K562 (cell line): ENCODE data around the gene ULK3. TPM values are rescaled to one million over a fixed set of nuclear protein-coding genes. Genes with fewer than 3 reads are reported as not detected.

Source experiments
- ARID3B ChIP-seq: fragments of 250-450 bp; sonication (Bioruptor Pico); IDR thresholded peaks from 2 replicates; pipeline ENCODE4 v1.4.0; 2020; ENCODE audit warnings: borderline replicate concordance
- ATF1 ChIP-seq, 2 experiments: fragments of 450-650 bp in 1 of 2; IDR thresholded peaks; 2 replicates each; pipeline ENCODE4 v1.6.1; 2016; ENCODE audit warnings: missing compliant biosample characterization in 1 of 2, missing genetic modification characterization in 1 of 2
- COPS2 ChIP-seq: fragments of 450-650 bp; conservative IDR thresholded peaks from 2 replicates; pipeline ENCODE4 v1.6.1; 2016; ENCODE audit warnings: mild to moderate bottlenecking, moderate library complexity
- FOXK1 ChIP-seq: sonication (generic); formaldehyde crosslinking; IDR thresholded peaks from 2 replicates; pipeline ENCODE4 v1.8.0; 2022; ENCODE audit warnings: missing genetic modification reagents, mild to moderate bottlenecking, borderline replicate concordance
- KLF1 ChIP-seq: fragments of 450-650 bp; IDR thresholded peaks from 2 replicates; pipeline ENCODE4 v1.6.1; 2016; ENCODE audit warnings: missing genetic modification characterization, missing compliant biosample characterization
- L3MBTL2 ChIP-seq: fragments of 450-650 bp; IDR thresholded peaks from 2 replicates; pipeline ENCODE4 v1.6.1; 2016; ENCODE audit warnings: mild to moderate bottlenecking, moderate library complexity
- NCOA2 ChIP-seq, 2 experiments: fragments of 450-650 bp; IDR thresholded peaks; 2 replicates each; pipeline ENCODE4 v1.6.1; 2018; ENCODE audit warnings: mild to moderate bottlenecking in 2 of 2, moderate library complexity in 1 of 2; ENCODE audit not compliant: partially characterized antibody in 2 of 2
- NR0B1 ChIP-seq: fragments of 450-650 bp; IDR thresholded peaks from one replicate; pipeline ENCODE4 v1.6.1; 2018; ENCODE audit warnings: mild to moderate bottlenecking, moderate library complexity; ENCODE audit not compliant: partially characterized antibody
- SIN3B ChIP-seq: fragments of 450-650 bp; IDR thresholded peaks from 2 replicates; pipeline ENCODE4 v1.6.1; 2017; ENCODE audit warnings: low read depth, mild to moderate bottlenecking, moderate library complexity
- U2AF1 ChIP-seq: fragments of 200-400 bp; formaldehyde crosslinking; optimal IDR thresholded peaks from 2 replicates; pipeline ENCODE3; 2017; ENCODE audit warnings: mild to moderate bottlenecking, low read depth, low read length, moderate library complexity
- ZBTB40 ChIP-seq, 2 experiments: fragments of 450-650 bp in 1 of 2; sonication (generic) in 1 of 2; formaldehyde crosslinking in 1 of 2; IDR thresholded peaks; 2 replicates each; pipeline versions ENCODE4 v1.7.1 to v1.9.0; 2016 to 2022; ENCODE audit warnings: inconsistent platforms in 1 of 2, mild to moderate bottlenecking in 1 of 2, missing genetic modification reagents in 1 of 2
- ZFX ChIP-seq: sonication (generic); formaldehyde crosslinking; IDR thresholded peaks from 2 replicates; pipeline ENCODE4 v1.8.0; 2022; ENCODE audit warnings: mild to moderate bottlenecking, missing genetic modification reagents, moderate library complexity
- ZNF174 ChIP-seq: fragments of 250-450 bp; sonication (Bioruptor Pico); IDR thresholded peaks from 2 replicates; pipeline ENCODE4 v1.4.0; 2020; ENCODE audit warnings: mild to moderate bottlenecking
- polyA plus RNA-seq, 8 experiments: library from polyadenylated mRNA; depleted of rRNA in 4 of 8; stranded (reverse) in 5 of 8; unstranded in 3 of 8; fragments of >200 nt; fragmentation: Nextera tagmentation in 2 of 8; fragmentation: Illumina TruSeq in 1 of 8; extraction: Ambion mirVana in 2 of 8; extraction: Trizol in 1 of 8; gene quantifications; 2 replicates each; pipeline versions ENCODE4 v1.2.1 to v1.2.3, GENCODE V29; 2011 to 2014; ENCODE audit warnings: inconsistent platforms in 1 of 8, missing spikeins in 1 of 8
- total RNA-seq, 7 experiments: library from RNA; depleted of rRNA in 6 of 7; stranded (reverse); fragments of >200 nt in 6 of 7; fragmentation: Illumina TruSeq in 2 of 7; extraction: Trizol in 2 of 7; gene quantifications; 2 replicates each; pipeline versions ENCODE4 v1.2.1 to v1.2.3, GENCODE V29; 2011 to 2021; ENCODE audit warnings: low replicate concordance in 1 of 7
- TF ChIP-seq, protein P1 (sequence below), 3 experiments: fragments of 200-800 bp in 1 of 3; sonication (Bioruptor generic) in 1 of 3; sonication (generic) in 1 of 3; formaldehyde crosslinking in 1 of 3; IDR thresholded peaks; 2 replicates each; pipeline versions ENCODE4 v1.6.1 to v1.8.0; 2016 to 2022; ENCODE audit warnings: mild to moderate bottlenecking in 2 of 3, missing compliant biosample characterization in 2 of 3, missing genetic modification characterization in 2 of 3, missing genetic modification reagents in 1 of 3

ULK3 gene
- total and polyA plus RNA-seq, 9 of the 15 experiments (the other 6 are each of a cell fraction or from before 2014, with no cell fraction given), result 0.68 to 68.0 (median 34.9) TPM

- TF ChIP-seq ZBTB40 (IDR thresholded peaks at IDR 0.05) (0 out of 2 replicates have a peak, but pooled peaks have one; percentile 13), ZBTB40 (CRISPR knock-in tag; IDR thresholded peaks at IDR 0.05) (no peak), FOXK1 (peak; percentile 61; the same call in 1 of the 2 replicates), U2AF1 (peak; percentile 9), SIN3B (no peak), KLF1 (tag) (no peak), ZNF174 (no peak), NR0B1 (no peak), ARID3B (CRISPR knock-in tag) (no peak), NCOA2 (IDR thresholded peaks at IDR 0.05; ENCODE audit: partially characterized antibody in 2 of 2) (no peak), COPS2 (no peak), ZFX (CRISPR knock-in tag) (peak; percentile 37), L3MBTL2 (0 out of 2 replicates have a peak, but pooled peaks have one; percentile 49), ATF1 (CRISPR knock-in tag; IDR thresholded peaks at IDR 0.05) (no peak), ATF1 (tag; IDR thresholded peaks at IDR 0.05) (0 out of 2 replicates have a peak, but pooled peaks have one; percentile 3)
- TF ChIP-seq, protein P1, sequence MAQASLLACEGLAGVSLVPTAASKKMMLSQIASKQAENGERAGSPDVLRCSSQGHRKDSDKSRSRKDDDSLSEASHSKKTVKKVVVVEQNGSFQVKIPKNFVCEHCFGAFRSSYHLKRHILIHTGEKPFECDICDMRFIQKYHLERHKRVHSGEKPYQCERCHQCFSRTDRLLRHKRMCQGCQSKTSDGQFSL (CRISPR knock-in tag; IDR thresholded peaks at IDR 0.05), result no peak
- TF ChIP-seq, protein P1 (tag; IDR thresholded peaks at IDR 0.05), result no peak
Measured at GRCh38 chr15:74843445-74843828, 481 bp upstream of the ULK3 start (continued).
